Measurements from ENCODE around the gene ZNF544. TPM values are rescaled to one million over a fixed set of nuclear protein-coding genes. Genes with fewer than 3 reads are reported as not detected.
A peak's percentile ranks its signal among the peaks of the same experiment; 100 is the strongest.

Gene ZNF544
- polyA plus RNA-seq (2014; cell fraction: cytosol; rRNA removed) = 34.2 and 35.6 TPM in 2 replicates
- polyA plus RNA-seq (2014; cell fraction: nucleus; rRNA removed) = 45.4 and 53.2 TPM in 2 replicates

DNA sequence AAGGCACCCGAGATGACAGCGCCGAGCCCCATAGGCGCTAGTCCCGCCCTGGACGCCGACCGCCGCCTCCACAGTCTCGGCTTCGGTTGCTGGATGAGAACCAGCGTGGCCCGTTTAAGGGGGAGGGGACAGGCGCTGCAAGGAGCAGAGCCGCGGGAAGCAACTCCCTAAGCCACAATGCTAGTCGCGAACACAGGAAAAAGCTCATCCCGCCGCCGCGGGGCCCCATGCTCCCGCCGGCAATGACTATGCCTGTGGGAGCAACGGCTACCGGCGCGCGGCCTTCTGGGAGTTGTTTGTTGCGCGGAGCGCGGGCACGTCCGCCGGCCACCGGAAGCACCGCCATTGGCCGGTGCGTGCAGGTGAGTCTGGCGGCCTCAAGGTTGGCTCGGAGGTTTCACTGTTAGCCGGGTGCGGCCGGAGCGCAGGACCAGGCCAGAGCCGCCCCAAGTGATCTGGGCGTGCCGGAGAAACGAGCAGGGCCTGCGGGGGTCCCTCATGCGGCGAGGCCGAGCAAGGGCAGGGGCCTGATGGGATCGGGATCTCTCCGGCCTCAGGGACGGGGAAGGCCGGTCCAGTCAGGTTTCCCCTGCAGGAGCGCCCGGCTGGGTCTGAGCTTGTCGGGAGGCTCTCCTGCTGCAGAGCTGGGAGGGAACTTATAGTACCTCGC, at the start of gene ZNF544:
Gene ZNF544 (plus strand): TSS at position 330 of the 670 bp plus-strand sequence. CDS start 15,110 bp downstream, outside the sequence.
- peak; percentile 58 for DNase-seq (ENCODE audit: low spot score)

- DNase-seq (ENCODE audit: low spot score) = peak; percentile 52
Observed at GRCh38 chr19:58181902-58182576, 46.7 kb upstream of the ZNF544 start.

DNA sequence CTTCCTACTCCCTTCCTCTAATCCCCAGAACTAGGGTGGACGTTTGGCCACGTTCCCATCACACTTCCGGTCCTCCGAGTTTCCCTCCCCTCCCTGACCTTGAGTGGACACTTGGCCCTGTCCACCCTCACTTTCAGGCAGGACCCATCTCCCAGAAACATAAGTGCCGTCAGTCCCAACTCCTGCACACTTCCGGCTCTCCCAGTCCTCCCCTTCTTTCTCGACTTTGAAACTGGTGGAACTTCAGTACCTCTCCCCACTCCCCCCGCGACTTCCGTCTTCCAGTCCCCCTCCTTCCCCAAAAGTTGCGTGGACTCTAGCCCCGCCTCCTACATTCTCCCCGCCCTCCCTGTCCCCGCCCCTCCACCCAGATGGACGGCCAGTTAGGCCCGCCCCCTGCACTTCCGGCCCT, 46.1 kb upstream of the ZNF544 start:
- DNase-seq (ENCODE audit: low spot score) = no peak

GRCh38 chr19:58182989-58183816, 45.5 kb upstream of the ZNF544 start, which contains the start of gene ZNF274:
ZNF274 (plus strand) TSS chr19:58183061; CDS start chr19:58183966, 905 bp downstream.
- peak; percentile 89 for DNase-seq (ENCODE audit: low spot score)

DNA sequence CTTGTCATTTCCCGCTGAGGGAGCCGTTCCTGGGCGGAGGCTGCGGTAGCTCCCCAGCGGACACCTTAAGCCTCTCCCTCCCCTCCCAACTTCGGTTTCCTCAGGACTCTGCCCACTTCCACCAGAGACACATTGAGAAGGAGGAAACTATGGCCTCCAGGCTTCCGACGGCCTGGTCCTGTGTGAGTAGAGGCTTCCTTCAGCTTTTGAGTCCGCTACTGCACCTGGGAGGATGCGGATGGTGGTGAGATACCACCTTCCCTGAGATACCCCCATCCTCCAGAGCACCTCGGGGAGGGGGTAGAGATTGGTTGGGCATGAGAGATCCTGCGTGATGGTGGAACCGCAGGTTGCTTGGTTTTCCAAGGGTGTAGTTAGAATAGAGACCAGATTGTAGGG, 44.9 kb upstream of the ZNF544 start:
- DNase-seq (ENCODE audit: low spot score) = peak; percentile 27

DNA sequence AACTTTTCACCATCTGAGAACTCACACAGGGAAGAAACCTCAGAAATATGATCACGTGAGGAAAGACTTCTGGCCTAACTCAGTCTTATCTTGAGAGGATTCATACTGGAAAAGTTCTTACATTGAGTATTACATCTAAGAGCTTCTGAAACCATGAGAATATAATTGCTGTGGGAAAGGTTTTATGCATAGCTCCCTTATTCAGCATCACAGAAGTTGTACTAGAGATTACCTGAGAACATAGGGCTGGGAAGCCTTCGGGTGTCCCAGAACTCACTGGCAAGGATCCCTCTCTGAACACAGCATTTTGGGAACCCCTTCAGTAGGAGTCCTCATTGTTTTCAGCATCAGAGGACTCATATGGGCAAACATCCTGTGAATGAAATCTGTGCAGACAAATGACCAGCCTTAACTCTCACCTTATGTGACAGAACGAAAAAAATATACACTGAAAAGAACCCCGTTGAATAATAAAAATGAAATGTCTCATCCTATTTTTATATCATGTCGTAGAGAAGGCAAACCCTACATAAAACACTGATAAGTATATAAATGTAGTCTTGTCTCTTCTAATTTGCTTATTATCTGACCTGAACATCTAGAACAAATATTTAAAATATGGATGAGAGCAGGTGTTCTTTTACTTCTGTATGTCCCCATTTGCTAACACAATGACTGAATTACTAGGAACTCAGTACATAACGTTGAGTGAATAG, 31.7 kb upstream of the ZNF544 start:
- DNase-seq (ENCODE audit: low spot score) = no peak

DNA sequence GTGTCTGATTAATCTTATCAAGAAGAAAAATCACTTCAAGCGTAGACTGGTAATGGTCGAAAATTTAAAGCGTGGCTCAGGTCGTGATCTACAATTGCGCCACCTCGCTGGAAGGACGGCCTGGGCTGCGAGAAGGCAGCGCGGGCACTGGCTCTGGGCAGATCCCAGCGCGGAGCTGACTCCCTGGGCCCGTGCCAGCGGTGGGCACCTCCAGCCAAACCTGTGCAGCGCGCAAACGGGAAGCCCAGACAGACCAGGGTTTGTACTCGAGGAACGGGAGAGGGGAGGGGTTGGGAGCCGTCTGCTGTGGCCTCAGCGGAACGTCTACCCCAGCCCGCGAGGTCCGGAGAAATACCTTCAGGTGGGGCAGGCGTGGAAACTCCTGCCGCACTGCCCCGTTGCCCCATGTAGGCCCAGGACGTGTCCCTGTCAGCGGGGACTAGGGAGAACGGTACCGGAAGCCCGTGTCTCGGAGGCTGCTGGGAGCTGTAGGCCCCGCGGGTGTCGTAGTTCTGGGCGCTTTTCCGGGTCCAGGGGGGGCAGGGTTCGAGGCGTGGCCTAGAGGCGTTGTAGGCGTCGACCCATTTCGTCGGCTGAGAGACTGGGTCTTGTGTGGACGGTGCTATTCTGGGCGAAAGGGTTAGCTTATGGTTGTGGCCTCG, 24.8 kb upstream of the ZNF544 start:
- no peak for DNase-seq (ENCODE audit: low spot score)

DNA sequence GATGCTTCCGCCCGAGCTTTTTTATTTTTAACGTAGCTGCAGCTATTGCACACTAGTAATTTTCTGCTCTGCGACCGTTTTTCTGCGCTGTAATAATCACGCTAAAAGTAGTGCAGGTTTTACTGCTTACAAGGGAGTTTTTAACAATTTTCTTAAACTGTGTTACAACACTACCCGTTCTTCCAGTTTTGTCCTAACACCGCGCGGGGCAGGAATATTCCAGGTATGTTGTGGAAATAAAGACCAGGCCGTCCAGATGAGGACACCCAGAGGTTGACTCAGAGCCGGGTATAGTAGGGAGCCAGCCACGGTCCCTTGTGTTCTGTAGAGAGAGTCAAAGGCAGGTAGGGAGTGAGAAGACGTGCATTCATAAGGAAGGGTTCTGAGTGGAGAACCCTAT, 24.1 kb upstream of the ZNF544 start:
- DNase-seq (ENCODE audit: low spot score) = no peak

DNA sequence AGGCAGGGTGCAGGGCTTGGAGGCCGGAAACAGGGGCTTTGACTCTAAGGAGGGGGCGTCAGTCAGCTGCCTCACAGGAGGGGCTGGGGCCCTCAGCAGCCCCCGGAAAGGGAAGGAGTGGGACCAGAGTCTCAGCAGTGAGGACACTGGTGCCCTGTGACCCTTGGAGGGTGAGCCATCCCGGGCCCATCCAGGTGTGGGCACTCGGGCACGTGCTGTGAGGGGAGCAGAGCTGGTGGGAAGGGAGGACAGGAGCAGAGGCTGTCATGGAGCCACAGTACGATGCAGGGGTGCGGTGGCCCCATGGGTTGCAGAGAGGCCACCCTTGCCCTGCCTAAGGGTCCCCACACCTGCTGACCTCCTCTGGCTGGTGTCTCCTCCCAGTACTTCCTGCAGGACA, 19.1 kb upstream of the ZNF544 start:
- no peak for DNase-seq (ENCODE audit: low spot score)

DNA sequence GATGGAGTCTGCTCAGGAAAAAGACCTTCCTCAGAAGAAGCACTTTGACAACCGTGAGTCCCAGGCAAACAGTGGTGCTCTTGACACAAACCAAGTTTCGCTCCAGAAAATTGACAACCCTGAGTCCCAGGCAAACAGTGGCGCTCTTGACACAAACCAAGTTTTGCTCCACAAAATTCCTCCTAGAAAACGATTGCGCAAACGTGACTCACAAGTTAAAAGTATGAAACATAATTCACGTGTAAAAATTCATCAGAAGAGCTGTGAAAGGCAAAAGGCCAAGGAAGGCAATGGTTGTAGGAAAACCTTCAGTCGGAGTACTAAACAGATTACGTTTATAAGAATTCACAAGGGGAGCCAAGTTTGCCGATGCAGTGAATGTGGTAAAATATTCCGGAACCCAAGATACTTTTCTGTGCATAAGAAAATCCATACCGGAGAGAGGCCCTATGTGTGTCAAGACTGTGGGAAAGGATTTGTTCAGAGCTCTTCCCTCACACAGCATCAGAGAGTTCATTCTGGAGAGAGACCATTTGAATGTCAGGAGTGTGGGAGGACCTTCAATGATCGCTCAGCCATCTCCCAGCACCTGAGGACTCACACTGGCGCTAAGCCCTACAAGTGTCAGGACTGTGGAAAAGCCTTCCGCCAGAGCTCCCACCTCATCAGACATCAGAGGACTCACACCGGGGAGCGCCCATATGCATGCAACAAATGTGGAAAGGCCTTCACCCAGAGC, 16.2 kb upstream of the ZNF544 start:
- no peak for DNase-seq (ENCODE audit: low spot score)

- no peak for DNase-seq (ENCODE audit: low spot score)
Observed at GRCh38 chr19:58213075-58213369, 15.7 kb upstream of the ZNF544 start.

DNA sequence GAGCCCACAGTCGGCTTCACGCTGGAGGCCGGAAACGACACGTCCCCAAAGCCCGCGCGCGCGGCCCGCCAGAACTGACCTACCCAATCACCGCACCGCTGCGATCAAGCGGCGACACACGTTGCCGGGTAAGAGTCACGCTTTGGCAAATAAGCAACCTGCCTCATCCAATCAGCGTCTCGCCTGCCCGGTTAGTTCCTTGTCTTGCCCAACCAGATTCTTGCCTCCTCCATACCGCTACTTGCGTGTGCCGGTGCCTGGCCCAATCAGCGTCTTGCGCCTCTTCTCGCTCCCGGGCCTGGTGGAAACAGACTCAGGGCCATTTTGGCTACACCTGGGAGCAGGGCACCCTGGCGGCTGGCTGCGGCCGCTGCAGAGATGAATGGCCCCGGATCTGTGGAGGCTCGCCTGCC, 11.6 kb upstream of the ZNF544 start:
- DNase-seq (ENCODE audit: low spot score) = no peak

- no peak for DNase-seq (ENCODE audit: low spot score)
Observed at GRCh38 chr19:58217607-58218391, 10.9 kb upstream of the ZNF544 start.

DNA sequence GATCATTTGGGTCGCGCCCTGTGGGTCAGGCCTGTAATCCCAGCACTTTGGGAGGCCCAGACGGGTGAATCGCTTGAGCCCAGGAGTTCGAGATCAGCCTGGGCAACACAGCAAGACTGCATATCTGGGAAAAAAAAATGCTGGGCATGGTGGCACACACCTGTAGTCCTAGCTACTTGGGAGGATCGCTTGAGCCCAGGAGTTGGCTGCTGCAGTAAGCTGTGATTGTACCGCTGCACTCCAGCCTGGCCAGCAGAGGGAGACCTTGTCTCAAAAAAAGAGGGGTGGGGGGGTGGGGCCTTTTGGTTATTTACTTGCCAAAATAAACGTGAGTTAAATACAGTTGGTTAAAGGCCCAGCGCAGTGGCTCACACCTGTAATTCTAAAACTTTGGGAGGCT, 9.8 kb upstream of the ZNF544 start:
- no peak for DNase-seq (ENCODE audit: low spot score)

- DNase-seq (ENCODE audit: low spot score) = peak; percentile 6
Observed at GRCh38 chr19:58227964-58228584, 640 bp upstream of the ZNF544 start.

DNA sequence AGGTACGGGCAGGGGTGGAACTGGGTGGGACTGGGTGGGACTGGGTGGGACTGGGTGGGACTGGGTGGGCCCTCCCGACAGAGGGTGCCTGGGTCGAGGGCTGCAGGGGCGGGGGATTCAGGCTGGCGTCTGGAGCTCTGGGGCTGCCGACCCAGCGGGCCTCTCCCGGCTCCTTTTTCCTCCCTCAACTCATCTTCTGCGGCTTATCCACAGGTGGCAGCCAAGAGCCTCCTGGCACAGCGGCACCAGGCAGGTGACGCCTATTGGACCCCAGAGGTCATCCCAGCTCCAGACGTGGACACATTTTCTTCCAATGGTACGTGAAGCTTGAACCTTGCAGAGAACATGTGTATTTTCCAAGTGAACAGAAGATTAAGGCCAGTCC, 533 bp downstream of the ZNF544 start:
- peak; percentile 11 for DNase-seq (ENCODE audit: low spot score)

DNA sequence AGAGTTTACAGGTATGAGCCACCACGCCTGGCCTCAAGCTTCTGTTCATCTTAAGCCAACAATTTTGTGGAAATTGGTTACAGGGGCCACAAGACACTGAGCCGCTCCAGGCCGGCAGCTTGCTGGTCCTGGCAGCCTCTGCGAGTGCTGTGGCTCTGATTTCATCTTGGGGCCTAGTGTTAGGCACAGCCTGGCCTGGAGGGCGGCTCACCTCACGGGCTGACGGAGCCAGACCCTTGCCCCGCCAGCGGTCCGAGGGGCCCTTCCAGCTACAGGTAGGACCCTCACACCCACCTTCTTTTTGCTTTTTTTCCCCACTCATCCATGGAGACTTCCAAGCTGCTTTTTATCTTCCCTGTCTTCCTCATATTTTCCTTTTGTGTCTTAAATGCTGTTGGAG, 8.6 kb downstream of the ZNF544 start:
- DNase-seq (ENCODE audit: low spot score) = no peak

GRCh38 chr19:58243351-58243750, 14.6 kb downstream of the ZNF544 start:
- DNase-seq (ENCODE audit: low spot score) = no peak

- DNase-seq (ENCODE audit: low spot score) = no peak
Observed at GRCh38 chr19:58248886-58249285, 20.2 kb downstream of the ZNF544 start.
